SK-N-MC (cell line): ENCODE measurements around the gene C12orf57.

Experiments used
- EZH2 ChIP-seq: fragments of 200-600 bp; sonication (generic); IDR thresholded peaks from one replicate; pipeline ENCODE4 v1.6.1; 2017; ENCODE audit warnings: antibody characterized with exemption
- FOXP2 ChIP-seq: optimal IDR thresholded peaks from 2 replicates; pipeline ENCODE3; 2011; ENCODE audit warnings: mild to moderate bottlenecking, moderate library complexity; ENCODE audit not compliant: insufficient read depth; ENCODE audit errors: extremely low read length, control extremely low read depth
- POLR2AphosphoS5 ChIP-seq: IDR thresholded peaks from 2 replicates; pipeline ENCODE4 v1.6.1; 2012; ENCODE audit warnings: mild to moderate bottlenecking, low read depth, low read length, borderline replicate concordance

GRCh38 chr12:6982532-6982931, 38.7 kb downstream of the C12orf57 start:
- TF ChIP-seq POLR2AphosphoS5, result no peak
- no peak for TF ChIP-seq EZH2
- no peak for TF ChIP-seq FOXP2
